Glutamatergic neuron (in vitro differentiated cells): Measurements from ENCODE around the gene OR52K1. TPM values are rescaled to one million over a fixed set of nuclear protein-coding genes. Genes with fewer than 3 reads are reported as not detected.

Source experiments
- DNase-seq: peaks from one replicate; pipeline ENCODE4 v3.0.0; 2022
- H3K27ac Mint-ChIP-seq: one replicate; pipeline ENCODE4 v1.8.0; 2020; ENCODE audit warnings: mild to moderate bottlenecking, mixed read lengths, inconsistent platforms; ENCODE audit not compliant: unreplicated experiment
- H3K27me3 Mint-ChIP-seq: one replicate; pipeline ENCODE4 v1.8.0; 2020; ENCODE audit warnings: mild to moderate bottlenecking, moderate library complexity, mixed read lengths, inconsistent platforms; ENCODE audit not compliant: unreplicated experiment
- H3K36me3 Mint-ChIP-seq: one replicate; pipeline ENCODE4 v1.8.0; 2020; ENCODE audit warnings: mild to moderate bottlenecking, mixed read lengths, inconsistent platforms; ENCODE audit not compliant: unreplicated experiment
- H3K4me1 Mint-ChIP-seq: one replicate; pipeline ENCODE4 v1.8.0; 2020; ENCODE audit warnings: mild to moderate bottlenecking, low read depth, mixed read lengths, inconsistent platforms; ENCODE audit not compliant: unreplicated experiment
- H3K4me3 Mint-ChIP-seq: one replicate; pipeline ENCODE4 v1.8.0; 2020; ENCODE audit warnings: mild to moderate bottlenecking, mixed read lengths, inconsistent platforms; ENCODE audit not compliant: unreplicated experiment
- H3K9me3 Mint-ChIP-seq: one replicate; pipeline ENCODE4 v1.8.0; 2020; ENCODE audit warnings: mild to moderate bottlenecking, moderate library complexity, mixed read lengths, inconsistent platforms; ENCODE audit not compliant: unreplicated experiment
- CTCF ChIP-seq: fragments of 200-600 bp; sonication (generic); IDR thresholded peaks from one replicate; pipeline ENCODE4 v1.5.0; 2021; ENCODE audit not compliant: partially characterized antibody, unreplicated experiment
- total RNA-seq: library from RNA; stranded (reverse); fragmentation: NEBNext Ultra II Directional; extraction: Animal tissue kit (Norgen Biotek cat#: 25700); gene quantifications from one replicate; pipeline ENCODE4 v1.2.1, GENCODE V29; 2021; ENCODE audit not compliant: unreplicated experiment

Gene OR52K1
- total RNA-seq, 1 donor from 2014 or later, result not detected

GRCh38 chr11:4460151-4460550 lies 22.3 kb upstream of the OR52K1 start:
- H3K9me3 Mint-ChIP-seq, result peaks cover 4% of the 10 kb centered on the region
- no peak for DNase-seq
- TF ChIP-seq CTCF, result no peak
- H3K4me1 Mint-ChIP-seq, result no peaks in the 10 kb centered on the region
- H3K27ac Mint-ChIP-seq, result no peak overlapping the region
- peaks cover 9% of the 10 kb centered on the region for H3K36me3 Mint-ChIP-seq
- no peaks in the 10 kb centered on the region for H3K27me3 Mint-ChIP-seq
- H3K4me3 Mint-ChIP-seq, result no peak overlapping the region

GRCh38 chr11:4464216-4465159 lies 18.0 kb upstream of the OR52K1 start:
- no peak overlapping the region for H3K4me3 Mint-ChIP-seq
- H3K4me1 Mint-ChIP-seq, result no peaks in the 10 kb centered on the region
- H3K27ac Mint-ChIP-seq, result no peak overlapping the region

GRCh38 chr11:4465407-4465806 lies 17.0 kb upstream of the OR52K1 start:
- H3K36me3 Mint-ChIP-seq, result peaks cover 9% of the 10 kb centered on the region
- H3K9me3 Mint-ChIP-seq, result peaks cover 2% of the 10 kb centered on the region
- DNase-seq, result no peak
- H3K4me3 Mint-ChIP-seq, result no peak overlapping the region
- H3K4me1 Mint-ChIP-seq, result no peaks in the 10 kb centered on the region
- no peaks in the 10 kb centered on the region for H3K27me3 Mint-ChIP-seq
- no peak for TF ChIP-seq CTCF
- no peak overlapping the region for H3K27ac Mint-ChIP-seq

More at GRCh38 chr11:4464216-4465159, 18.0 kb upstream of the OR52K1 start:
- no peak for TF ChIP-seq CTCF
- no peak for DNase-seq
- Mint-ChIP-seq H3K27me3 (no peaks in the 10 kb centered on the region), H3K9me3 (peaks cover 2% of the 10 kb centered on the region), H3K36me3 (peaks cover 9% of the 10 kb centered on the region)

GRCh38 chr11:4466131-4466870 lies 16.1 kb upstream of the OR52K1 start:
- no peak for DNase-seq
- H3K36me3 Mint-ChIP-seq, result peaks cover 9% of the 10 kb centered on the region
- no peaks in the 10 kb centered on the region for H3K4me1 Mint-ChIP-seq
- H3K27me3 Mint-ChIP-seq, result no peaks in the 10 kb centered on the region
- H3K27ac Mint-ChIP-seq, result no peak overlapping the region
- TF ChIP-seq CTCF, result no peak
- peaks cover 2% of the 10 kb centered on the region for H3K9me3 Mint-ChIP-seq
- H3K4me3 Mint-ChIP-seq, result no peak overlapping the region
